ENCODE results near the gene CCDC169.

The CCDC169 gene

GRCh38 chr13:36242761-36243160 lies 54.9 kb downstream of the CCDC169 start:
- H3K36me3 ChIP-seq (ENCODE audit: insufficient read depth, low read length), result peaks cover 71% of the 10 kb centered on the region
- no peaks in the 10 kb centered on the region for H3K27me3 ChIP-seq (ENCODE audit: insufficient read depth, low read length)
- no peaks in the 10 kb centered on the region for H3K4me1 ChIP-seq (ENCODE audit: insufficient read depth, low read length)
- H3K4me3 ChIP-seq (ENCODE audit: low read length), result no peak overlapping the region
- no peak overlapping the region for H3K9ac ChIP-seq (ENCODE audit: low read depth, low read length)
- 94% methylated on average over 2 of the region's 2 CpGs for WGBS
- H3K27ac ChIP-seq (ENCODE audit: low read depth, low read length), result no peak overlapping the region
- no peaks in the 10 kb centered on the region for H3K9me3 ChIP-seq (ENCODE audit: insufficient read depth, low read depth, low read length)

- no peak overlapping the region for H3K4me3 ChIP-seq (ENCODE audit: low read length)
- peaks cover 8% of the 10 kb centered on the region; the same call in 1 of the 2 replicates for H3K9me3 ChIP-seq (ENCODE audit: insufficient read depth, low read depth, low read length)
- no peak overlapping the region for H3K27ac ChIP-seq (ENCODE audit: low read depth, low read length)
- H3K27me3 ChIP-seq (ENCODE audit: insufficient read depth, low read length), result no peaks in the 10 kb centered on the region
- no peak overlapping the region for H3K9ac ChIP-seq (ENCODE audit: low read depth, low read length)
- WGBS, result 67% methylated on average over 3 of the region's 3 CpGs
- peaks cover 43% of the 10 kb centered on the region; the same call in 1 of the 2 replicates for H3K36me3 ChIP-seq (ENCODE audit: insufficient read depth, low read length)
- H3K4me1 ChIP-seq (ENCODE audit: insufficient read depth, low read length), result no peaks in the 10 kb centered on the region
These were observed 66.4 kb downstream of the CCDC169 start for GRCh38 chr13:36231236-36231635.

DNA sequence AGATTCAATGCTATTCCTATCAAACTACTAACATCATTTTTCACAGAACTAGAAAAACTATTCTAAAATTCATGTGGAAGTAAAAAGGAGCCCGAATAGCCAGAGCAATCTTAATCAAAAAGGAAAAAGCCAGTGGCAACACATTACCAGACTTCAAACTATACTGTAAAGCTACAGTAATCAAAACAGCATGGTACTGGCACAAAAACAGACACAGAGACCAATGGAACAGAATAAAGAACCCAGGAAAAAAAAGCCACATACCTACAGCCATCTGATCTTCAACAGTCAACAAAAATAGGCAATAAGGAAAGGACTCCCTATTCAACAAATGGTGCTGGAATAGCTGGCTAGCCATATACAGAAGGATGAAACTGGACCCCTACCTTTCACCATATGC lies 72.9 kb downstream of the CCDC169 start:
- Histone ChIP-seq H3K27me3 (ENCODE audit: insufficient read depth, low read length) (no peaks in the 10 kb centered on the region), H3K27ac (ENCODE audit: low read depth, low read length) (no peak overlapping the region), H3K4me1 (ENCODE audit: insufficient read depth, low read length) (no peaks in the 10 kb centered on the region), H3K9me3 (ENCODE audit: insufficient read depth, low read depth, low read length) (peaks cover 28% of the 10 kb centered on the region), H3K4me3 (ENCODE audit: low read length) (no peak overlapping the region), H3K36me3 (ENCODE audit: insufficient read depth, low read length) (peaks cover 43% of the 10 kb centered on the region), H3K9ac (ENCODE audit: low read depth, low read length) (no peak overlapping the region)
- WGBS, result 100% methylated on average over 1 of the region's 1 CpG

DNA sequence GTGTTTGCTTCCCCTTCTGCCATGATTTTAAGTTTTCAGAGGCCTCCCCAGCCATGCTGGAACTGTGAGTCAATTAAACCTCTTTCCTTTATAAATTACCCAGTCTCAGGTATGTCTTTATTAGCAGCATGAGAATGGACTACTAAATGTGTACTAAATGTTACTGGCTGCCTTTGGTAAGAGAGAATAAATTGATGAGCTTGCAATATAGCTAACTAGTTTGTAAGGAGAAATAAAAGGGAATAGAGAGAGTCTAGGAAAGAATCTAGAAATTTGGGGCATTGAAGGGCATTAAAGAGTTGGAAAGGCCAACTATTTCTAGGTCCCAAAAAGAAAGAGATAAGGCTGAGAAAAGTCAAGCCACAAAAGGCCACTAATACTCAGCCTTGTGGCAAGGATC lies 77.7 kb downstream of the CCDC169 start:
- Histone ChIP-seq H3K9me3 (ENCODE audit: insufficient read depth, low read depth, low read length) (peaks cover 10% of the 10 kb centered on the region), H3K4me1 (ENCODE audit: insufficient read depth, low read length) (no peaks in the 10 kb centered on the region), H3K27ac (ENCODE audit: low read depth, low read length) (no peak overlapping the region), H3K27me3 (ENCODE audit: insufficient read depth, low read length) (no peaks in the 10 kb centered on the region), H3K36me3 (ENCODE audit: insufficient read depth, low read length) (peaks cover 17% of the 10 kb centered on the region; the same call in 1 of the 2 replicates), H3K9ac (ENCODE audit: low read depth, low read length) (no peak overlapping the region), H3K4me3 (ENCODE audit: low read length) (no peak overlapping the region)

DNA sequence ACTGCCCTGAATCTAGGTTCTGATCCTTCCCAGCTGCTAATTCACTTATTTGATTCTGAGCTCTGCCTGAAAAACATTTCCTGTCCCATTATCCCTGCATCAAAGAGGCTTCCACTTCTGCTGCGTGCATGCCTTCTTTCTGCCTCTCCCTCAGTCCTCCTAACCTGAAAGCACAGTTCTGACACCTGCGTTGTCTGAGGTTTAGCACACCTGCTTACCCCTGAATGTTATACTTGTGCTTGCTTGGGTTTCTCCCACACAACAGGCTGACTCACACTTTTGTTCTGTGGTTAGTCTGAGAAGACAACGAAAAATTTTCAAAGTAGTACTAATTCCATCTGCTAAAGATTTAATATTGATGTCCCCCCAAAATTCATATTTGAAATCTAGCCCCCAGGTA lies 80.2 kb downstream of the CCDC169 start:
- Histone ChIP-seq H3K4me3 (ENCODE audit: low read length) (no peak overlapping the region), H3K27me3 (ENCODE audit: insufficient read depth, low read length) (no peaks in the 10 kb centered on the region), H3K36me3 (ENCODE audit: insufficient read depth, low read length) (no peaks in the 10 kb centered on the region; the same call in 1 of the 2 replicates), H3K9ac (ENCODE audit: low read depth, low read length) (no peak overlapping the region), H3K27ac (ENCODE audit: low read depth, low read length) (no peak overlapping the region), H3K9me3 (ENCODE audit: insufficient read depth, low read depth, low read length) (no peaks in the 10 kb centered on the region), H3K4me1 (ENCODE audit: insufficient read depth, low read length) (no peaks in the 10 kb centered on the region)
- WGBS, result 92% methylated on average over 2 of the region's 3 CpGs

GRCh38 chr13:36214163-36214921 lies 83.3 kb downstream of the CCDC169 start, which contains the start of gene SOHLH2:
TSS of gene SOHLH2 (minus strand) at chr13:36214556. CDS start at chr13:36214526, 30 bp downstream.
- no peaks in the 10 kb centered on the region for H3K36me3 ChIP-seq (ENCODE audit: insufficient read depth, low read length)
- no peaks in the 10 kb centered on the region for H3K27me3 ChIP-seq (ENCODE audit: insufficient read depth, low read length)
- WGBS, result 95% methylated on average over 53 of the region's 53 CpGs
- peaks cover 10% of the 10 kb centered on the region for H3K4me1 ChIP-seq (ENCODE audit: insufficient read depth, low read length)
- no peak within 1 kb of the TSS for H3K27ac ChIP-seq (ENCODE audit: low read depth, low read length)
- H3K9ac ChIP-seq (ENCODE audit: low read depth, low read length), result no peak within 1 kb of the TSS
- H3K4me3 ChIP-seq (ENCODE audit: low read length), result no peak within 1 kb of the TSS
- H3K9me3 ChIP-seq (ENCODE audit: insufficient read depth, low read depth, low read length), result no peaks in the 10 kb centered on the region

- Histone ChIP-seq H3K4me3 (ENCODE audit: low read length) (no peak overlapping the region), H3K9ac (ENCODE audit: low read depth, low read length) (no peak overlapping the region), H3K27me3 (ENCODE audit: insufficient read depth, low read length) (no peaks in the 10 kb centered on the region), H3K4me1 (ENCODE audit: insufficient read depth, low read length) (peaks cover 10% of the 10 kb centered on the region), H3K36me3 (ENCODE audit: insufficient read depth, low read length) (no peaks in the 10 kb centered on the region), H3K27ac (ENCODE audit: low read depth, low read length) (no peak overlapping the region), H3K9me3 (ENCODE audit: insufficient read depth, low read depth, low read length) (no peaks in the 10 kb centered on the region)
- WGBS, result 88% methylated on average over 3 of the region's 3 CpGs
These were observed 84.8 kb downstream of the CCDC169 start for GRCh38 chr13:36212789-36213188.

DNA sequence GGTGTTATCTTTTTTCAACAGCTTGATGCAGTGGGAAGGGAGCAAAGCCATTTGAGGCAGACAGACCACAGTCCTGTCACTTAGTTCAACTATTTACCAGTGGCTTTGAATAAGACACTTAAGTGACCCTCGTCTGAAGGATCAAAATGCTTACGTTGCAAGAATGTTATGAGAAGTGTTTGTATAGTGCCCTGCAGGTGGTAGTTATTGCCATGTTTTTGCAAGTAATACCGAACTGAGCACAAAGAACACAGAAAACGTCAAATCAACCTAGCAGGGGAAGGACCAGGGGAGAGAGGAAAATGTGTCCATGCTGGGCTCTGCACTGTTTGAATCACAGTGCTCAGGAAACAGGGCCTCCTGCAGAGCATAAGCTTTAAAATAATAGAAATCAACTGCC lies 86.0 kb downstream of the CCDC169 start:
- Histone ChIP-seq H3K27me3 (ENCODE audit: insufficient read depth, low read length) (no peaks in the 10 kb centered on the region), H3K36me3 (ENCODE audit: insufficient read depth, low read length) (no peaks in the 10 kb centered on the region), H3K4me1 (ENCODE audit: insufficient read depth, low read length) (peaks cover 10% of the 10 kb centered on the region), H3K27ac (ENCODE audit: low read depth, low read length) (no peak overlapping the region), H3K9me3 (ENCODE audit: insufficient read depth, low read depth, low read length) (no peaks in the 10 kb centered on the region), H3K9ac (ENCODE audit: low read depth, low read length) (no peak overlapping the region), H3K4me3 (ENCODE audit: low read length) (no peak overlapping the region)
- WGBS, result 87% methylated on average over 4 of the region's 4 CpGs

- H3K4me1 ChIP-seq (ENCODE audit: insufficient read depth, low read length), result peaks cover 10% of the 10 kb centered on the region
- no peaks in the 10 kb centered on the region for H3K27me3 ChIP-seq (ENCODE audit: insufficient read depth, low read length)
- no peak overlapping the region for H3K9ac ChIP-seq (ENCODE audit: low read depth, low read length)
- 89% methylated on average over 3 of the region's 4 CpGs for WGBS
- H3K27ac ChIP-seq (ENCODE audit: low read depth, low read length), result no peak overlapping the region
- H3K36me3 ChIP-seq (ENCODE audit: insufficient read depth, low read length), result no peaks in the 10 kb centered on the region
- no peaks in the 10 kb centered on the region for H3K9me3 ChIP-seq (ENCODE audit: insufficient read depth, low read depth, low read length)
- H3K4me3 ChIP-seq (ENCODE audit: low read length), result no peak overlapping the region
These were observed 86.9 kb downstream of the CCDC169 start for GRCh38 chr13:36210738-36211137.

GRCh38 chr13:36207672-36208071 lies 89.9 kb downstream of the CCDC169 start:
- Histone ChIP-seq H3K4me1 (ENCODE audit: insufficient read depth, low read length) (peaks cover 10% of the 10 kb centered on the region), H3K4me3 (ENCODE audit: low read length) (no peak overlapping the region), H3K9ac (ENCODE audit: low read depth, low read length) (no peak overlapping the region), H3K36me3 (ENCODE audit: insufficient read depth, low read length) (no peaks in the 10 kb centered on the region), H3K27me3 (ENCODE audit: insufficient read depth, low read length) (no peaks in the 10 kb centered on the region), H3K9me3 (ENCODE audit: insufficient read depth, low read depth, low read length) (no peaks in the 10 kb centered on the region), H3K27ac (ENCODE audit: low read depth, low read length) (no peak overlapping the region)
- 94% methylated on average over 5 of the region's 5 CpGs for WGBS

GRCh38 chr13:36193151-36193855 lies 104.3 kb downstream of the CCDC169 start:
- Histone ChIP-seq H3K4me1 (ENCODE audit: insufficient read depth, low read length) (peaks cover 17% of the 10 kb centered on the region), H3K27me3 (ENCODE audit: insufficient read depth, low read length) (no peaks in the 10 kb centered on the region), H3K4me3 (ENCODE audit: low read length) (no peak overlapping the region), H3K27ac (ENCODE audit: low read depth, low read length) (no peak overlapping the region), H3K36me3 (ENCODE audit: insufficient read depth, low read length) (no peaks in the 10 kb centered on the region), H3K9me3 (ENCODE audit: insufficient read depth, low read depth, low read length) (no peaks in the 10 kb centered on the region), H3K9ac (ENCODE audit: low read depth, low read length) (no peak overlapping the region)
- no CpG with 5 or more reads among the region's 1 CpG for WGBS
